GM03348 (cell line): ENCODE data around the gene INSR.
A peak's percentile ranks its signal among the peaks of the same experiment; 100 is the strongest.
"Not testable (repeated sequence)": the region's sequence is repeated elsewhere in the genome, so short reads cannot be mapped to it uniquely, and the experiment has no call there.

Source experiments
- DNase-seq: peaks from one replicate; pipeline ENCODE4 v3.0.0; 2012; ENCODE audit warnings: low spot score

INSR gene

DNA sequence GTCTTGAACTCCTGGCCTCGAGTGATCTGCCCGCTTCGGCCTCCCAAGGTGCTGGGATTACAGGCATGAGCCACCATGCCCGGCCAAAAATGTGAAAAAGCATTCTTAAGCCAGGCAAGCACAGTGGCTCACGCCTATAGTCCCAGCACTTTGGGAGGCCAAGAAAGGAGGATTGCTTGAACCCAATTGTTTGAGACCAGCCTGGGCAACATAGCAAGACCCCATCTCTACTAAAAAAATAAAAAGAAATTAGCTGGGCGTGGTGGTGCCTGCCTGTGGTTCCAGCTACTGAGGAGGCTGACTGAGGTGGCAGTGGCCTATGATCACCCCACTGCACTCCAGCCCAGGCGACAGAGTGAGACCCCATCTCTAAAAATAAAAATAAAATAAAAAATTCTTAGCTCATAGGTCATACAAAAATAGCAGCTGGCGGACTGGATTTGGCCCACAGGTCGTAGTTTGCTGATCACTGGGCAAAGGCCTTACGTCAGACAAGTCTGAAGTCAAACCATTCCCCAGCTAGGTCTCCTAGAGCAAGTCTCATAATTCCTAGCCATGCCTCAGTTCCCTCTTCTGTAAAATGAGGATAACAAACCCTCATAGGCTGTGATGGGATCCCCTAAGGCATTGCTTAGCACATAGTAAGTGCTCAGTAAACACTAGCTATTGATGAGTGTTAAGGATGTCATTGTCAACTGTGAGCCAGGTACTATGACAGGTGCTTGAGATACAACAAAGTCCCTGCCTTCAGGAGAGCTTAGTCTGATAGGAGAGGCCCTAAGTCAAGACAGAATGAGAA is 36.0 kb downstream of the INSR start:
- no peak for DNase-seq

DNA sequence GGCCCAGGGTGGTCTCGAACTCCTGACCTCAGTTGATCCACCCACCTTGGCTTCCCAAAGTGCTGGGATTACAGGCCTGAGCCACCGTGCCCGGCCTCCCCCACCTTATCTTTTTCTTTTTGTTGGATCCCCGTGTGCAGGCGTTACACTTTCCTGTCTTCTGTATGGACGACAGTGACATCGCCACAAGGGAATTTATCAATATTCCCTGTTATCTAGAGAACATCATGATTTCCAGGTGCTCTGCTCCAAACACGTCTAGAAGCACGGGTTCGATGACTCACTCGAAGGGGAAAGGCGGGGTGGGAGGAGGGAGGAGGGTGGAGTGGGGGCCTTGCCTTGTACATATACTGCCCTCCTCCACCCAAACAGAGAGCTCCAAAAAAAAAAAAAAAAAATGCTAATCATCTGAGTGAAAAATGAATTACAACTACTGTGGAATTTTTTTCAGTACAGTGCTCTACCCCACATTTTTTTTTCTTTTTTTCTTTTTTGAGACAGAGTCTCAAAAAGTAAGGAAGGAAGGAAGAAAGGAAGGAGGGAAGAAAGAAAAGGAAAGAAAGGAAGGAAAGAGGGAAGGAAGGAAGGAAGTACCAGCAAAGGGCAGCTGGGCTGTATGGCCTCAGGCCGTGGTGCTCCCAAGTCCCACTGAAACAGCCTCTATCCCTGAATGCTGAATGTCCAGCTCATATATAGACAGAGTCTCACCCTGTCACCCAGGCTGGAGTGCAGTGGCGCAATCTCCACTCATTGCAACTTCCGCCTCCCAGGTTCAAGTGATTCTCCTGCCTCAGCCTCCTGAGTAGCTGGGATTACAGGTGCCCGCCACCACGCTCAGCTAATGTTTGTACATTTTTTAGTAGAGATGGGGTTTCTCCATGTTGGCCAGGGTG is 36.8 kb downstream of the INSR start:
- peak; percentile 37 for DNase-seq

DNA sequence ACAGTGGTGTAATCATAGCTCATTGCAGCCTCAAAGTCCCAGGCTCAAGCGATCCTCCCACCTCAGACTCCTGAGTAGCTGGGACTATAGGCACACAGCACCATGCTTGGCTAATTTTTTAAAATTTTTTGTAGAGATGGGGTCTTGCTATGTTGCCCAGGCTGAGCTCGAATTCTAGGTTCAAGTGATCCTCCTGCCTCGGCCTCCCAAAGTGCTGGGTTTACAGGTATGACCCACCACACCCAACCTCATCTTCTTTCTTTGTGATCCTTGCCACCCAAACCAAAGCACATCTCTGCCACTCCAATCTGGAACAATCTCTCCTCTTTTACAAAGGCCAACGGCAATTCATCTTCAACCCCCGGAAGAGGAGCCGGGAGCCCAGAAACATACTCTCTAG is 38.6 kb downstream of the INSR start:
- DNase-seq: no peak

DNA sequence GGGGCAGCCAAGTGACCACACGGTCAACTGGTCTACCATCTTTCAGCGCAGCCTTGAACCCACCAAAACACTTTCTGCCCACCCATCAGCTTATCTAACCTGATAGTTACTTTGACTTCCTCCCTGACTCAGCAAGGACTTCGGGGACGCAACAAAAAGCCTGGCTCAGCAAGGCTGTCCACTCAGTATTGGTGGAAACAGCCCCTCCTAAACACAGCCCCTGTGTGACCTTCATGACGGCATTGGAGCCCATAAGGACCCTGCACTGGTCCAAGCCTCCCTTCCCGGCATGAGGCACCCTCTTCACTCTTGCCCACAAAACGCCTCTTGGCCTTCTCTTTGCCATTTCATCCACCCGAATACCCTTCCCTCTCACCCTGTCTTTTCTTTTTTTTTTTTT is 39.1 kb downstream of the INSR start:
- DNase-seq: no peak

DNA sequence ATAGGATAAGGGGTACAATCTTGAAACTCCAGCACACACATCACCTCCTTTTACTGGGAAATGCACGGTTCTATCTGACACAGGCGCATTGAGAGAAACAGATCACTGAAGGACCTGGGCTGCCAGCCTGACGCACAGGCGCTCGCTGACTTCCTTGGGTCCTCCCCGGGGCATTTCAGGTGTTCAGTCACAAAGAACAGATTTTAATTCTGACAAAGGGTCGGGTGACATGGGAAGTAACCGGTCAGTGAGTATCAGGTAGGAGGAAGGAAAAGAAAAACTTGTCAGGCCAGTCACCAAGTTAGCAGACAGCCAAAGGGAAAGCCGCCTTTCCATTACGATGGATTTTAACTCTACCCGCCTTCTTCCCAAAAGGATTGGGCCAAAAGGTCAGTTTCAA is 39.6 kb downstream of the INSR start:
- no peak for DNase-seq

DNA sequence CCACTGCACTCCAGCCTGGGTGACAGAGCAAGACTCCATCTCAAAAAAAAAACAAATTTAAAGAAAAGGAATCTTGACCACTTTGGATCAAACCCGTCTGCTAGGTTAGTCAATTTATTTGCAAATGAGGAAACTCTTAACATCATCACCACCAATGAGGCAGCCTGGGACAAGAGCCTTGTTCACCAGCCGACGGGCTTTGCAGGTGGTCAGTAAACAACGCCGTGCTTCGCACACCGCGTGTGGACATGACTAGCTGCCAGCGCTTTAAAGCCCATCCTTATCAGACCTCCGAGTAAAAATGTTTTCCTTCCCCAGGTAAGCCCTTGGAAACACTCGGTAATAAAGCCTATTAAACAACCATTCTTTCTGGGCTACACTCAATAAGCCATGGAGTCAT is 41.9 kb downstream of the INSR start:
- DNase-seq: no peak

DNA sequence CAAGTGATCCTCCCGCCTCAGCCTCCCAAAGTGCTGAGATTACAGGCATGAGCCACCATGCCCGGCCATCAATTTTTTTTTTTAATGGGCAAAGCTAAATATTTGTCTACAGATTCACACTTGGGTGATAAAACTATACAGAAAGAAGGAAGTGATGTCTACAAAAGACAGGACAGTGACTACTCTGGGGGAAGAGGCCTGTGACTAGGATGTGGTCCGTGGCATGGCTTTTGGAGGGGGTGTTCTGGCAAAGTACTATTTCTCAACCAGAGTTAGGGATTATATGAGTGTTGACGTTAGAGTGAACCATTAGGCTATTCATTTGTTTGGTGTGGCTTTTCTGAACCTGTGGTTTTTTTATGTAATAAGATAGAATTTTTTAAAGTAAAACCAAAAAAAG is 42.7 kb downstream of the INSR start:
- DNase-seq: no peak

DNA sequence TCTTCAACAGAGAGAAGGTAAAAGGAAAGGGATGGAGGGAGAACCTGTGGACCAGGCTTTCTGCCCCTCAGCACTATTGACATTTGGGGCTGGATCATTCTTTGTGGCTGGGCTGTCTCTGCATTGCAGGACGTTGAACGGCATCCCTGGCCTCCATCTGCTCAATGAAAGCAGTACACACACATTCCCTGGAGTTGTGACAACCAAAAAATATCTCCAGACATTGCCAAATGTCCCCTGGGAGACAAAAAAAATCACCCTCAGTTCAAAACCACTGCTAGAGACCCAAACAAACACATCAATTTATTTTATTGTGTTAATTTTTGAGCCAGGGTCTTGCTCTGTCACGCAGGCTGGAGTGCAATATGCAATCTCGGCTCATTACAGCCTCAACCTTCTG is 43.3 kb downstream of the INSR start:
- DNase-seq: peak; percentile 28

DNA sequence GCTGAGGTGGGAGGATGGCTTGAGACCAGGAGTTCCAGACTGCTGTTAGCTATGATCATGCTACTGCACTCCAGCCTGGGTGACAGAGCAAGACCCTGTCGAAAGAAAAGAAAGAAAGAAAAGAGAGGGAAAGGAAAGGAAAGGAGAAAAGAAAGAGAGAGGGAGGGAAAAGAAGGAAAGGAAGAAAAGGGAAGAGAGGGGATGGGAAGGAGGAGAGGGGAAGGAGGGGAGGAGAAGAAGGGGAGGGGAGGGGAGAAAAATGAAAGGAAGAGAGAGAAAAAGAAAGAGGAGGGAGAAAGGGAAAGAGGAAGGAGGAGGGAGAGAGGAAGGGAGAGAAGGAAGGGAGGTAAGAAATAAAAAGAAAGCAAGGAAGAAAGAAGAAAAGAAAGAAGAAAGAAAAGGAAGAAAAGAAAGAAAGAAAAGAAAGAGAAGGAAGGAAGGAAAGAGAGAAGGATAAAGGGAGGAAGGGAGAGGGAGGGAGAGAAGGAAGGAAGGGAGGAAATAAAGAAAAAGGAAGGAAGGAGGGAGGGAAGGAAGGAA is 44.1 kb downstream of the INSR start:
- no peak for DNase-seq

DNA sequence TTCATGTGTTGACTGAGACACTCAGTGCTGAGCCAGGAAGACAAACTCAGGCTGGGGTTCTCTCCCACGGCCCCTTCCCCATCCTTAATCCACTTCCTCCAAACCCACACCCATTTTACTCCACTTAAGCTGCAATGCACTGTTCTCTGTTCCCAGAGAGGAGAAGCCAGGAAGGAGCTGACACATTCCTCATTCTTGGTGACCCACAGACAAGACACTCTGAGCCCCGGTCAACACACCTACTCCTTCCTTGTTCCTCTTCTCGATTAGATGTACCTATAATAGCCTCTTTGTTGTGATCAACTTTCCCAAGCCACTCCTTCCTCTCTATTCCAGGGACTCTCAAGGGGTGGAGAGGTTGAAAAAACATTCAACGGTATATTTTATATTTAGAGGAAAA is 47.1 kb downstream of the INSR start:
- no peak for DNase-seq

DNA sequence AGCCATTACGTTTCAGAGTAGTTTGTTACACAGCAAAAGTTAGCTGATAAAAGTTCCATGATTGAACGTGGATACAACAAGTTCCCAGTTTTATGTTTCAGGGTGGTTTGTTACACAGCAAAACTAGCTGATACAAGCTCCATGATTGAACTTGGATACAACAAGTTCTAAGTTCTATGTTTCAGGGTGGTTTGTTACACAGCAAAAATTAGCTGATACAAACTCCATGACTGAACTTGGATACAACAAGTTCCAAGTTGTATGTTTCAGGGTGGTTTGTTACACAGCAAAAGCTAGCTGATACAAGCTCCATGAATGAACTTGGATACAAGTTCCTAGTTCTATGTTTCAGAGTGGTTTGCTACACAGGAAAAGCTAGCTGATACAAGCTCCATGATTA is 47.6 kb downstream of the INSR start:
- DNase-seq: no peak

DNA sequence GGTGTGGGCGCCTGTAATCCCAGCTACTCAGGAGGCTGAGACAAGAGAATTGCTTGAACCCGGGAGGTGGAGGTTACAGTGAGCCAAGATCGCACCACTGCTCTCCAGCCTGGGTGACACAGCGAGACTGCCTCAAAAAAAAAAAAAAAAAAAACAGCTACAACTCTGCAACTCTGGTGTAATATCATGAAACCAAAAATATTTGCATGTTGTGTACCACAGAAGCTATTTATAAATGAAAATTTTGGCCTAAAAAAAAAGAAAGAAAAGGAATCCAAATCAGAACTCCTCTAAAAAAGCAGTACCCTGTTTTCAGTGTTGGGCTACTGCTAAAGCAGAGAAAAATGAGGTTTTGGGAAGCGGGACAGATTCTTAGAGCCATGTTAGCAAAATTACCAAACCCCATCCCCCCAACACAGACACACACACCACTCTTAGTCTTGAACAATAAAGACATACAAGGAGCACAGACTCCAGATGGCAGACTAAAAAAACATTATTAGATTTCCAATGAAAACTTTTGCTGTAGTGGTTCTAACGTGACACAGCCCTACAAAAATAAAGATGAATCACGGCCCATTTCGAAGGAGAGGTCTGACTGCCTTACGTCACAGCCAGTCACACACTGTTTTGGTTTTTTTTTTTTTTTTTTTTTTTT is 51.5 kb downstream of the INSR start:
- DNase-seq: peak; percentile 85

DNA sequence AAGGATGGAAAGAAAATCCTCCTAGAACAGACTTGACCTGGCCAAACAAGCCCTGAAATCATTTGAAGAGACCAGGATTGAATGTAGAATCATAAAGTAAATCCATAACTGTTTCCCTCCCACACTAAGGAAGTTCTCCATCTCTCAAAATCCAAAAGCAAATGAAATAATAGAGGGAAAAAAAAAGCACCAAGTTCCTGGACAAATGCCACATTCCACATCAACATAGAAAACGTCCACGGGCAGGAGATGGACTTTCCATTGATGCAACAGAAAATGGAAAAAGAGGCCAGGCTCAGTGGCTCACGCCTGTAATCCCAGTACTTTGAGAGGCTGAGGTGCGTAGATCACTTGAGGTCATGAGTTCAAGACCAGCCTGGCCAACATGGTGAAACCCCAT is 56.2 kb downstream of the INSR start:
- DNase-seq: no peak

DNA sequence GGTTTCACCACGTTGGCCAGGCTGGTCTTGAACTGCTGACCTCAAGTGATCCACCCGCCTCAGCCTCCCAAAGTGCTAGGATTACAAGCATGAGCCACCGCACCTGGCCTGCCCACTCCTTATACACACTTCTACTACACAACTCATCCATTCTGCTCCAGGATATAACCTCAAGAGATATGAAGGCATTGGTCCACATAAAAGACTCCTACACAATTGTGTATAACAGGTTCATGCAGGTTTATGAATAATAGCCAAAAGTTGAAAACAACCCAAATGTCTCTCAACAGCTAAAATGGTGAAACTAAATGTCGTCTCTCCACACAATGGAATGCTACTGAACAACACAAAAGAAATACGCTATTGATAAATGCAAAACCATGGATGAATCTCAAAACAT is 58.1 kb downstream of the INSR start:
- DNase-seq: no peak

DNA sequence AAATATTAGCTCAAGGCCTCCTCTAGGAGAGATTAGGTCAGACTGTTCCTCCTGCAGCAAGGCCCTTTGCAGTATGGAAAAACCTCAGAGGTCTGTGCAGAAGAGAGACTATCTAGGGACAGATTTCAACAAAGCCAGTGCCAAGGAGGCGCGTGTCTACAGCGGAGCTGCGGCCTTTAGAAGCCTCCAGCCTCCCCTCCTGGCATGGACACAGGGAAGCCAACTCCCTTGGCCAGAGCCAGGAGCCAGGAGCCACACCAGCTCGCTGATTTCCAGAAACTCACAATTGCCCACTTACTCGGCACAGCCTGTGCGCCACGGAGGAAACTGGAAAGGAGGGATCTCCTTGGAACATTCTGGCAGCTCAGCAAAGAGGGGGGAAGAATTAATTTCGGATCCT is 63.4 kb downstream of the INSR start:
- DNase-seq: peak; percentile 13

DNA sequence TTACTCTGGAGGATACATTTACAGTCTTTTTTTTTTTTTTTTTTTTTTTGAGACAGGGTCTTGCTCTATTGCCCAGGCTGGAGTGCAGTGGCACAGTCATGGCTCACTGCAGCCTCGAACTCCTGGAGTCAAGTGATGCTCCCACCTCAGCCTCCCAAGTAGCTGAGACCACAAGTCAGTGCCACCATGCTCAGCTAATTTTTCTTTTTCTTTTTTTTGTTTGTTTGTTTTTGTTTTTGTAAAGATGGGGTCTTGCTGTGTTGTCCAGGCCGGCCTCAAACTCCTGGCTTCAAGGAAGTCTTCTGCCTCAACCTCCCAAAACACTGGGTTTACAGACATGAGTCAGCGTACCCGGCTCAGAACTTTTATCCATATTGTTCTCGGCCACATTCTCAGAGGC is 64.5 kb downstream of the INSR start:
- DNase-seq: no peak

DNA sequence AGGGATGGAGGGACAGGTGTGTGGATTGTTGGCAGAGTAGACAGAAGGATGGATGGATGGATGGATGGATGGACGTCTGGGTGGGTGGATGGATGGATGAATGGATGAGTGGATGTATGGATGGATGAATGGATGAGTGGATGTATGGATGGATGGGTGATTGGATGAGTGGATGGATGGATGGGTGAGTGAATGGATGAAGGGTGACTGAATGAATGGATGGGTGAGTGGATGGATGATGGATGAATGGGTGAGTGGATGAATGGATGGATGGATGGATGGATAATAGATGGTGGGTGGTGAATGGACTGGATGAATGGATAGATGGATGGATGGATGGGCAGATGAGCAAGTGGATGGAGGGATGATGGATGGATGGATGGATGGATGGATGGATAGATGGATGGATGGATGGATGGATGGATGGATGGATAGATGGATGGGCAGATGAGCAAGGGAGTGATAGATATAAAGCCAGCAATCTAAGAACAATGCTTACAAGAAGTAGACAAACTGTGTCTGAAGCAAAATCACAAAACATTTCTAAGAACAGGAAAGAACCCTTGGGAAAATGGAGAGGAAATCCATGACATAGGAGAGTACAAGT is 65.2 kb downstream of the INSR start:
- no peak for DNase-seq

DNA sequence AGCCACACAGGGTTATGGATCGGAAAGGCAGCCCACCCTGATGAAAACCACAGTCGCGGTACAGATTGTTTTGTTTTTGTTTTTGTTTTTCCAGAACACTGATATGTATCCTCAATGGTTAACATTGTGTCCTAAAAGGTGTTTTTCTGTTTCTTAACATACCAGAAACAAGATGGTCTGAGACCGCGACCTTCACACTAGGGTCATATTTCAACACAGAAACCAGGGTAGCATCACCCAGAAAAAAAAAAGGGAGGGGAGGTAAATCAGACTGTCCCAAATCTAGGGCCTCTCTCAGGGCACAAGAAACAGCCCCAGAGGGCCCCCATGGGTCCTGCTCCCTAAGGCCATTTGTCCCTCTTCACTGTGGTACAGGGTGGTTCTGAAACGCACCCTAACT is 66.5 kb downstream of the INSR start:
- DNase-seq: no peak

DNA sequence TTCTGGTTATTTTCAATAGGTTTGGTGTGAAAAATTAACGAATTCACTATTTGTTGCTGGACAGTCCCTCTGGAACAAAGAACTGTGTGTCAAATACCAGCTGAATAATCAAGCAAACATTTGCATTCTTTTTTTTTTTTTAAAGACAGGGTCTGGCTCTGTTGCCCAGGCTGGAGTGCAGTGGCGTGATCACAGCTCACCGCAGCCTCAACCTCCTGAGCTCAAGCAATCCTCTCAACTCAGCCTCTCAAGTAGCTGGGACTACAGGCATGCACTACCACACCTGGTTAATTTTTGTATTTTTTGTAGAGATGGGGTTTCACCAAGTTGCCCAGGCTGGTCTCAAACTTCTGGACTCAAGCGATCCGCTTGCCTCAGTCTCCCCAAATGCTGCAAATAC is 67.1 kb downstream of the INSR start:
- DNase-seq: not testable (repeated sequence)

DNA sequence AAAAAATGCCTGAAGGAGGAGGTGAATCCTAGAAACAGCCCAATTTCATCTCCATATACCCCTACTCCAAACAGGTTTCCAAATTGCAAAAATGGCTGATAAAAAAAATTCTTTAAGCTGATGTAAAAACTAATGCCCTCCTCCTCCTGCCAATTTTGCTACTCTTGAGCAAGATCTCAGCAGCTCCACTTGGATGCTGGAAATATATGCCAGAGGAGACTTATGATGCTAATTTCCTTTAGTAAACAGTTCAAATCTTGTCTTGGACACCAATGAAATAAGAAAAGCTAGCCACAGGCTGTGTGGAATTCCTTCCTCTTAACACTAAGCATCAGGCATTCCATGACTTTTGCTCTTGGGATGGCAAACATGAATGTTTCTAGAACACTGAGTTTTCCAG is 67.5 kb downstream of the INSR start:
- peak; percentile 17 for DNase-seq

DNA sequence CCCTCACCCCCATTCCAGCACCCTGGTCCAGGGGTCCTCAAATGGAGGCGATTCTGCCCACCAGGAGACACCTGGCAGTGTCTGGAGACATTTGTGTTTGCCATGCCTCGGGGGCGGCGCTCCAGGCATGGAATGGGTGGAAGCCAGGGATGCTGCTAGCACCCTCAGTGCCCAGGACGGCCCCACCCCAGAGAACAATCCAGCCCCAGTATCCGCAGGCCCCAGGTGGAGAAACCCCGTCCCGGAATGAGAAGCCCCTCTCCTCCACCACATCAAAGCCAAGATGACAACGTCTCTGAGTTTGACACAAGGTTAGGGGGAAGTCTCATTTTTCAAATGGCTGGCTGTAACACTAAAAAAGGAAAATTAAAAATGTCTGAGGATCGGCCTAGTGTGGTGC is 68.5 kb downstream of the INSR start:
- no peak for DNase-seq

DNA sequence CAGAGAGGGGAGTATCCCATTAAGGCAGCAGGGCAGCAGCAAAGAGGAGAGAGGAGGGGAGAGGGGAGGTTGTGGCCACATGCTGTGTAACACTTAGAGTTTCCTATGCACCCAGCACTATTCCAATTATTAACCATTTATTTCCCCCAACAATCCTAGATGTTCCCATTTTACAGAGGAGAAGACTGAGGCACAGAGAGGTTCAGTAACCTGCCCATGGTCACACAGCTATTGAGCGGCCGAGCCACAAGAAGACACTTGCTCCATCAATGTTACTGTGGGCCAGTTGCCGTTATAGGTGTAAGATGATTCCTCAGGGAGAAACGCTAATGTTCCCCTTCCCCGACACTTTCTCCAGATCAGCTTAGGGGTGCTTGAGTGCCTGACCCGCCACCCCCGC is 69.2 kb downstream of the INSR start:
- no peak for DNase-seq
